ENCODE measurements around the gene ENSA. TPM values are rescaled to one million over a fixed set of nuclear protein-coding genes. Genes with fewer than 3 reads are reported as not detected.
A peak's percentile ranks its signal among the peaks of the same experiment; 100 is the strongest.

The ENSA gene
- total and polyA plus RNA-seq, 2 donors (not counting 1 experiment from before 2014, with no cell fraction given): 78.1 to 112 TPM

DNA sequence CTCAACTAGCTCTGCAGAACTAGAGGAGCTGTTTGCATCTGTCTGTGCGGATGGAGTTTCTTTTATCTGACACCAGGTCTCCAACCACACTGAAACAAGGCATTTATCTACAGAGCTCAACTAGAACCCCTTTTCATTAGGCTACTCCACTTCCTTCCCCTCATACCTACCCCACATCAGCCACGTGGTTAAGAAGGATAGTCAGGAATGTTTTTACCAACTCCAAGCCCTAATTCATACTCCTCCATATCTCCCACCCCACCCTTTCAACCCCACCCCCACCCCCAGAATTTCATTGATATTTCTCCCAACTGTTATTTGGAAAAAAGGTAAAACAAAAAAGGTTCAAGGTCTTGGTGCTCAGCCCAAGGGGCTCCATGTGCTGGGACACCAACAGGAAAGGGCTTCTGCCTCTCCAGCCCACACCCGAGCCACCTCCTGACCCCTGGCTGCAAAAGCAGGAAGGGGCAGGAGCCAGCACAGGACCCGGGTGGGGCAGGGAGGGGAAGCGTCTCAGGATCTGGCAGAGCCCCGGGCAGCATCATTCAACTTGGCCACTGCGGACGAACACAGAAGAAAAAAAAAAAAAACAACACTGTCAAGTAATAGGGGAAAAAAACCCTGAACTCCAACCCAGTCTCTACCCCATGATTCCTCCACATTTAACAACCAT is 7.0 kb downstream of the ENSA start:
- H3K27me3 ChIP-seq (ENCODE audit: control insufficient read depth, insufficient read depth, low read length): no peaks in the 10 kb centered on the region
- H3K4me3 ChIP-seq (replicated peaks in 1 of 4; ENCODE audit: control extremely low read depth in 1 of 4, insufficient read depth in 1 of 4, low read depth in 3 of 4, low read length in 4 of 4): no peak overlapping the region
- H3K79me2 ChIP-seq (ENCODE audit: control insufficient read depth, insufficient read depth, low read length): peaks cover 18% of the 10 kb centered on the region
- no peak overlapping the region for H3K4me2 ChIP-seq (ENCODE audit: extremely low read depth, insufficient read depth, low read length)
- no peaks in the 10 kb centered on the region for H4K20me1 ChIP-seq (ENCODE audit: control insufficient read depth, extremely low read depth, insufficient read depth, low read length)
- H3K27ac ChIP-seq (ENCODE audit: insufficient read depth, low read length): peak overlapping the region; percentile 4
- H3K36me3 ChIP-seq (ENCODE audit: control insufficient read depth, insufficient read depth, low read length): peaks cover 12% of the 10 kb centered on the region
- TF ChIP-seq EZH2 (IDR thresholded peaks at IDR 0.05; ENCODE audit: low read length, missing control alignments): no peak
- TF ChIP-seq, protein P1, sequence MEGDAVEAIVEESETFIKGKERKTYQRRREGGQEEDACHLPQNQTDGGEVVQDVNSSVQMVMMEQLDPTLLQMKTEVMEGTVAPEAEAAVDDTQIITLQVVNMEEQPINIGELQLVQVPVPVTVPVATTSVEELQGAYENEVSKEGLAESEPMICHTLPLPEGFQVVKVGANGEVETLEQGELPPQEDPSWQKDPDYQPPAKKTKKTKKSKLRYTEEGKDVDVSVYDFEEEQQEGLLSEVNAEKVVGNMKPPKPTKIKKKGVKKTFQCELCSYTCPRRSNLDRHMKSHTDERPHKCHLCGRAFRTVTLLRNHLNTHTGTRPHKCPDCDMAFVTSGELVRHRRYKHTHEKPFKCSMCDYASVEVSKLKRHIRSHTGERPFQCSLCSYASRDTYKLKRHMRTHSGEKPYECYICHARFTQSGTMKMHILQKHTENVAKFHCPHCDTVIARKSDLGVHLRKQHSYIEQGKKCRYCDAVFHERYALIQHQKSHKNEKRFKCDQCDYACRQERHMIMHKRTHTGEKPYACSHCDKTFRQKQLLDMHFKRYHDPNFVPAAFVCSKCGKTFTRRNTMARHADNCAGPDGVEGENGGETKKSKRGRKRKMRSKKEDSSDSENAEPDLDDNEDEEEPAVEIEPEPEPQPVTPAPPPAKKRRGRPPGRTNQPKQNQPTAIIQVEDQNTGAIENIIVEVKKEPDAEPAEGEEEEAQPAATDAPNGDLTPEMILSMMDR (conservative IDR thresholded peaks at IDR 0.05 in 1 of 2, IDR thresholded peaks at IDR 0.05 in 1 of 2; ENCODE audit: low read depth in 1 of 2, low read length in 2 of 2): peak in 1 of 2 donors; percentile 4
- H3K9me3 ChIP-seq (ENCODE audit: control insufficient read depth, insufficient read depth, low read depth, low read length): no peaks in the 10 kb centered on the region
- DNase-seq (ENCODE audit: low read depth in 2 of 2): peak in 1 of 2 donors; percentile 43
- no peak overlapping the region for H2AFZ ChIP-seq (ENCODE audit: low read length)
- H3K4me1 ChIP-seq (ENCODE audit: control insufficient read depth, extremely low read depth, insufficient read depth, low read length): peaks cover 25% of the 10 kb centered on the region
- H3K9ac ChIP-seq (ENCODE audit: insufficient read depth, low read length): no peak overlapping the region

DNA sequence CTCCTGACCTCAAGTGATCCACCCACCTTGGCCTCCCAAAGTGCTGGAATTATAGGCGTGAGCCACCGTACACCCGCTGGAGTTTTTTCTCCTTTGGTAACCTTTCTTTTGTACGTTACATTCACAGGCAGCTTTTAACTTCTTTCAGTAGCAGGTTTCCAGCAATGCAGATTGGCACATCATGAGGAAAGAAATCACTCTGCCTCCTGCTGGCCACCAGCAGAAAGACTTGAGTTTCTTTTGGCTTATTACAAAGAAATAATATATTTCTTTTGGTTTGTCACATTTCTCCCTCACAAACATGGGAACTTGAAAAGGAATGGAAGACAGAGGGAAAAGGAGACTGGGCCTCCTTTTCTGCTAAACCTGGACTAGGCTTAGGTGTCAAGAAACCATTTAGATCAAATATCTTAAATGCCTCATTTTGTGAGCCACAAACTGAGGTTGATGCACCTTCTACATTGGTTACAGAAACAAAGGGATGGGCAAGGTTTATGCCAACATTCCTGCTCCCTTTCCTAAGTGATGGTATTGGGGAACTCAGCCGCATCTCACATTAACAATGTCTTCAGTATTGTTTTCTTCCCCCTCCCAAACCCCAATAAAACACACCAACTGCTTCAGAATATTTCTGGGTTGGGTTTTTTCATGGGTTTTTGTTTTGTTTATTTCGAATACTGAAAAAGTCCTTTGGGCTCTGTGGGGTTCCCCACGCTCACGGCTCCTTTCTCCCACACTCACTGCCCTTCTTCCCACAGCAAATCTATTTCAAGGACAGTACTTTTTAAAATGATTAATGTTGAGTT is 7.7 kb downstream of the ENSA start:
- Histone ChIP-seq H3K9me3 (ENCODE audit: control insufficient read depth, insufficient read depth, low read depth, low read length) (no peaks in the 10 kb centered on the region), H2AFZ (ENCODE audit: low read length) (no peak overlapping the region), H3K4me2 (ENCODE audit: extremely low read depth, insufficient read depth, low read length) (peak overlapping the region; percentile 8), H3K4me3 (replicated peaks in 1 of 4; ENCODE audit: control extremely low read depth in 1 of 4, insufficient read depth in 1 of 4, low read depth in 3 of 4, low read length in 4 of 4) (no peak overlapping the region), H3K9ac (ENCODE audit: insufficient read depth, low read length) (no peak overlapping the region), H4K20me1 (ENCODE audit: control insufficient read depth, extremely low read depth, insufficient read depth, low read length) (no peaks in the 10 kb centered on the region), H3K36me3 (ENCODE audit: control insufficient read depth, insufficient read depth, low read length) (peaks cover 9% of the 10 kb centered on the region), H3K27me3 (ENCODE audit: control insufficient read depth, insufficient read depth, low read length) (no peaks in the 10 kb centered on the region), H3K27ac (ENCODE audit: insufficient read depth, low read length) (peak overlapping the region; percentile 48), H3K4me1 (ENCODE audit: control insufficient read depth, extremely low read depth, insufficient read depth, low read length) (peaks cover 25% of the 10 kb centered on the region), H3K79me2 (ENCODE audit: control insufficient read depth, insufficient read depth, low read length) (peaks cover 12% of the 10 kb centered on the region)
- peak; percentile 53 to 84 for DNase-seq (ENCODE audit: low read depth in 2 of 2)
- no peak for TF ChIP-seq EZH2 (IDR thresholded peaks at IDR 0.05; ENCODE audit: low read length, missing control alignments)
- TF ChIP-seq, protein P1 (conservative IDR thresholded peaks at IDR 0.05 in 1 of 2, IDR thresholded peaks at IDR 0.05 in 1 of 2; ENCODE audit: low read depth in 1 of 2, low read length in 2 of 2): peak; percentile 65 to 81

DNA sequence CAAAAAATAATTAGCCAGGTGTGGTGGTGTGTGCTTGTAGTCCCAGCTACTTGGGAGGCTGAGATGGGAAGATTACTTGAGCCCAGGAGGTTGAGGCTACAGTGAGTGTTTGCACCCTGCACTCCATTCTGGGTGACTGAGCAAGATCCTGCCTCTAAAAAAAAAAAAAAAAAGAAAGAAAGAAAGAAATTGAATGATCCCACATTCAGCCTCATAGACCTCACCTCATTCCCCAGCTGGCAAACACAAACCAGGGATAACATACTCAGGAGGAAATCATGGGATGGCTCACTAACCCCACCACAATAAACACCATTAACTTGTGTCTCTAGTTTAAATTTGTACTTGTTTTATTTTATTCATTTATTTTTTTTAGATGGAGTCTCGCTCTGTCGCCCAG is 8.5 kb downstream of the ENSA start:
- TF ChIP-seq, protein P1 (conservative IDR thresholded peaks at IDR 0.05 in 1 of 2, IDR thresholded peaks at IDR 0.05 in 1 of 2; ENCODE audit: low read depth in 1 of 2, low read length in 2 of 2): no peak
- TF ChIP-seq EZH2 (IDR thresholded peaks at IDR 0.05; ENCODE audit: low read length, missing control alignments): no peak
- H3K4me1 ChIP-seq (ENCODE audit: control insufficient read depth, extremely low read depth, insufficient read depth, low read length): peaks cover 25% of the 10 kb centered on the region

More for the DNA sequence above, 8.5 kb downstream of the ENSA start:
- H3K27me3 ChIP-seq (ENCODE audit: control insufficient read depth, insufficient read depth, low read length): no peaks in the 10 kb centered on the region
- no peak overlapping the region for H3K4me2 ChIP-seq (ENCODE audit: extremely low read depth, insufficient read depth, low read length)
- DNase-seq (ENCODE audit: low read depth in 2 of 2): no peak
- peak overlapping the region; percentile 31 for H3K27ac ChIP-seq (ENCODE audit: insufficient read depth, low read length)
- no peak overlapping the region for H3K4me3 ChIP-seq (replicated peaks in 1 of 4; ENCODE audit: control extremely low read depth in 1 of 4, insufficient read depth in 1 of 4, low read depth in 3 of 4, low read length in 4 of 4)
- peaks cover 8% of the 10 kb centered on the region for H3K36me3 ChIP-seq (ENCODE audit: control insufficient read depth, insufficient read depth, low read length)
- H4K20me1 ChIP-seq (ENCODE audit: control insufficient read depth, extremely low read depth, insufficient read depth, low read length): no peaks in the 10 kb centered on the region
- H3K9ac ChIP-seq (ENCODE audit: insufficient read depth, low read length): no peak overlapping the region
- H2AFZ ChIP-seq (ENCODE audit: low read length): no peak overlapping the region
- H3K9me3 ChIP-seq (ENCODE audit: control insufficient read depth, insufficient read depth, low read depth, low read length): no peaks in the 10 kb centered on the region
- peaks cover 9% of the 10 kb centered on the region for H3K79me2 ChIP-seq (ENCODE audit: control insufficient read depth, insufficient read depth, low read length)
